Measurements from ENCODE around the gene ZNF281. TPM values are rescaled to one million over a fixed set of nuclear protein-coding genes. Genes with fewer than 3 reads are reported as not detected.

ZNF281 gene
- polyA plus RNA-seq, 2 of the 4 experiments (the other 2 are of a cell fraction), result 33.7 to 39.1 TPM

GRCh38 chr1:200365897-200366426 is 43.9 kb downstream of the ZNF281 start (continued):
- no peak for TF ChIP-seq POLR2AphosphoS2 (conservative IDR thresholded peaks at IDR 0.05; ENCODE audit: low read length)
- TF ChIP-seq SREBF2 (IDR thresholded peaks at IDR 0.05), result no peak
- no peak for TF ChIP-seq TFCP2L1 (CRISPR knock-in tag; IDR thresholded peaks at IDR 0.05)
- TF ChIP-seq MAFK (IDR thresholded peaks at IDR 0.05; ENCODE audit: partially characterized antibody), result no peak

GRCh38 chr1:200364831-200365230 is 45.0 kb downstream of the ZNF281 start:
- Histone ChIP-seq H3K4me1 (peaks cover 83% of the 10 kb centered on the region), H3K27ac (peak overlapping the region; percentile 88 to 95), H3K4me2 (peak overlapping the region; percentile 57), H3K4me3 (no peak overlapping the region), H3K9me3 (no peaks in the 10 kb centered on the region)
- TF ChIP-seq RARB (CRISPR knock-in tag; IDR thresholded peaks at IDR 0.05) (no peak), HOXB13 (CRISPR knock-in tag; IDR thresholded peaks at IDR 0.05; ENCODE audit: low read depth) (no peak), ZNF302 (CRISPR knock-in tag; IDR thresholded peaks at IDR 0.05) (0 out of 2 replicates have a peak, but pooled peaks have one; percentile 6)
- TF ChIP-seq, protein P1, sequence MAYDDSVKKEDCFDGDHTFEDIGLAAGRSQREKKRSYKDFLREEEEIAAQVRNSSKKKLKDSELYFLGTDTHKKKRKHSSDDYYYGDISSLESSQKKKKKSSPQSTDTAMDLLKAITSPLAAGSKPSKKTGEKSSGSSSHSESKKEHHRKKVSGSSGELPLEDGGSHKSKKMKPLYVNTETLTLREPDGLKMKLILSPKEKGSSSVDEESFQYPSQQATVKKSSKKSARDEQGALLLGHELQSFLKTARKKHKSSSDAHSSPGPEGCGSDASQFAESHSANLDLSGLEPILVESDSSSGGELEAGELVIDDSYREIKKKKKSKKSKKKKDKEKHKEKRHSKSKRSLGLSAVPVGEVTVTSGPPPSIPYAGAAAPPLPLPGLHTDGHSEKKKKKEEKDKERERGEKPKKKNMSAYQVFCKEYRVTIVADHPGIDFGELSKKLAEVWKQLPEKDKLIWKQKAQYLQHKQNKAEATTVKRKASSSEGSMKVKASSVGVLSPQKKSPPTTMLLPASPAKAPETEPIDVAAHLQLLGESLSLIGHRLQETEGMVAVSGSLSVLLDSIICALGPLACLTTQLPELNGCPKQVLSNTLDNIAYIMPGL (CRISPR knock-in tag; IDR thresholded peaks at IDR 0.05; ENCODE audit: borderline replicate concordance), result no peak
- ChIA-PET CTCF (interaction anchor here (0.6 to 2.1 kb wide), 8 partner anchors 9 to 126 kb away, joined by 3 to 5 read pairs (median 3); no protein-coding TSS in a partner anchor), POLR2A (interaction anchor here (1.3 kb wide), 1 partner anchor 8 kb away, joined by 5 read pairs; no protein-coding TSS in a partner anchor)
- WGBS (ENCODE audit: missing lambda C conversion rate), result 74% methylated on average over 5 of the region's 5 CpGs
- no peak for DNase-seq (ENCODE audit: low read depth in 1 of 2, low spot score in 1 of 2)
- FAIRE-seq, result no peak
- no peak for ATAC-seq

DNA sequence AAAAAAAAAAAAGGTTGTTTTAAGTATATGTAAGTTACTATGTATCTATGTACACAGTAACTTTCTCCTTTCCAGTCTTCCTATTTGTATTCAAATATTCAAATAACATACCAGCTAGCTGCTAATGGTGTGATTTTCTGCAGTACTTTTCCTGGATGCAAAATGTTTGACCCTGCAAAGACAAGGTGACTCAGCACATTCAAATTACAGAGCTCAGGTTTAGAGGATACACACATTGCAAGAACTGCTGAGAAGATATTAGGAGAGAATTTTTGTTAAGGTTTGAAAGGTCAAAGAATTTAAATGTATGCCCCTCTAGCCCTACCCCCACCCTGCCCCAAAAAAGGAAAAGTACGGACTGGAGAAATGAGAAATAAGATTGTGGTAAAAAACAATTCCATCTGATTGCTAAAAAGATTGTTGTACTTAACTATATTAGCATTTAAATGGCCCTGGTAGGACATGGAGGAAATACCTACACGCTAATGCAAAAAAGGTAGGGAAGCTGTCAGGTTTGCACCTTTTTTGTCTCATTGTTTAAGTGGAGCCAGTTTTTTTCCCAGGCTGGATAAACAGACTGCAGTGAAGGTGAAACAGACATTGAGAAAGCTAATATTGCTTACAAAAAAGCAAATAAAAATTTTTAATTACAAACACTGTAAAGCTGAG is 45.6 kb downstream of the ZNF281 start:
- H3K9me3 ChIP-seq, result no peaks in the 10 kb centered on the region
- H3K4me2 ChIP-seq, result peak overlapping the region; percentile 57
- FAIRE-seq (no peak), DNase-seq (ENCODE audit: low read depth in 1 of 2, low spot score in 1 of 2) (peak in 1 of 2 experiments; percentile 64), ATAC-seq (no peak)
- peak overlapping the region; percentile 88 to 95 for H3K27ac ChIP-seq
- POLR2A ChIA-PET, result interaction anchor here (1.0 to 1.3 kb wide), 2 partner anchors 9 to 16 kb away, joined by 4 to 5 read pairs; no protein-coding TSS in a partner anchor
- WGBS (ENCODE audit: missing lambda C conversion rate), result 19% methylated on average over 2 of the region's 2 CpGs
- CTCF ChIA-PET, result interaction anchor here (0.6 to 2.2 kb wide), 9 partner anchors 8 to 124 kb away, joined by 3 to 8 read pairs (median 5); no protein-coding TSS in a partner anchor
- TF ChIP-seq CBX8 (IDR thresholded peaks at IDR 0.05) (no peak), JUNB (IDR thresholded peaks at IDR 0.05) (no peak), MAFK (IDR thresholded peaks at IDR 0.05; ENCODE audit: partially characterized antibody) (peak; percentile 99), HDAC2 (IDR thresholded peaks at IDR 0.05) (no peak), POLR2A (IDR thresholded peaks at IDR 0.05; ENCODE audit: low read length) (no peak), FOSL2 (IDR thresholded peaks at IDR 0.05) (no peak), FOSL2 (CRISPR knock-in tag; IDR thresholded peaks at IDR 0.05) (peak; percentile 57), NFE2L2 (conservative IDR thresholded peaks at IDR 0.05; ENCODE audit: low read length) (peak; percentile 93), BHLHE40 (IDR thresholded peaks at IDR 0.05; ENCODE audit: low read depth, low read length) (no peak)
- TF ChIP-seq, protein P2, sequence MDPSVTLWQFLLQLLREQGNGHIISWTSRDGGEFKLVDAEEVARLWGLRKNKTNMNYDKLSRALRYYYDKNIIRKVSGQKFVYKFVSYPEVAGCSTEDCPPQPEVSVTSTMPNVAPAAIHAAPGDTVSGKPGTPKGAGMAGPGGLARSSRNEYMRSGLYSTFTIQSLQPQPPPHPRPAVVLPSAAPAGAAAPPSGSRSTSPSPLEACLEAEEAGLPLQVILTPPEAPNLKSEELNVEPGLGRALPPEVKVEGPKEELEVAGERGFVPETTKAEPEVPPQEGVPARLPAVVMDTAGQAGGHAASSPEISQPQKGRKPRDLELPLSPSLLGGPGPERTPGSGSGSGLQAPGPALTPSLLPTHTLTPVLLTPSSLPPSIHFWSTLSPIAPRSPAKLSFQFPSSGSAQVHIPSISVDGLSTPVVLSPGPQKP (IDR thresholded peaks at IDR 0.05; ENCODE audit: low read depth, low read length), result no peak
- peaks cover 81% of the 10 kb centered on the region for H3K4me1 ChIP-seq
- no peak overlapping the region for H3K4me3 ChIP-seq

DNA sequence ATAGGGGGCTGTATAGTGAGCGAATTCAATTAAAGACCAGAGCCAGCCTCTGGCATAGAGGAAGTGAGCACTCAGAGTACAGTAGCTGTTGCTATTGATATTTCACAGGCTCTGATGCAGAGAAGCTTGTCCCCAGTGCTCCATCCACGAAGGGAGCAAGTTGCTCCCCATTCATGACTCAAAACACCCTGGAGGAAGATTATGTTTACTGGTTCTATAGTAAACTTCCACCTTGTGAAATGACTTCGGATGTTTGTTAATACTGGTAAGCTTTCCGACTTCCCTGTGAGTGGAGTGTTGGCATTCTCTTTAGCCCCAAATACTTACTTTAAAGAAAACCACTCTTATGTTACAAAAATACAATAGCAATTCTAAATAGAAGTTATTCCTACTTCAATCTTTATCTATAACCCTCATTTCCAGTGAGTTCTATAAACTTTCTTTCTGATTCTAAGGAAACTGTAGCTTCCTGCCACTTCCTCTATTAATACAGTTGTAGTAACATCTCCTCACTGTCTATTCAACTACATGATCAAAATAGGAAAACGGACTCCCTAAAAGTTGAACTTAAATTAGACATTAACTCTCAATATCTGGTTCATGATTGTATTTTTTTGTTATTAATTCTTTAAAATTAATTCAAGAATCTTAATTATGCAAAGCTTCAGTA is 46.4 kb downstream of the ZNF281 start:
- Histone ChIP-seq H3K9me3 (no peaks in the 10 kb centered on the region), H3K27ac (peak overlapping the region; percentile 82 to 95), H3K4me2 (peak overlapping the region; percentile 57), H3K4me1 (peaks cover 73% of the 10 kb centered on the region), H3K4me3 (no peak overlapping the region)
- POLR2A ChIA-PET, result interaction anchor here (1.0 to 1.3 kb wide), 2 partner anchors 10 to 15 kb away, joined by 4 to 5 read pairs; no protein-coding TSS in a partner anchor
- FAIRE-seq (no peak), ATAC-seq (no peak), DNase-seq (ENCODE audit: low read depth in 1 of 2, low spot score in 1 of 2) (no peak)
- WGBS (ENCODE audit: missing lambda C conversion rate), result 25% methylated on average over 5 of the region's 5 CpGs
- CTCF ChIA-PET, result interaction anchor here (0.5 to 2.2 kb wide), 8 partner anchors 9 to 408 kb away, joined by 3 to 8 read pairs (median 4); no protein-coding TSS in a partner anchor
- TF ChIP-seq PBX3 (IDR thresholded peaks at IDR 0.05) (no peak), FOXS1 (CRISPR knock-in tag; IDR thresholded peaks at IDR 0.05) (no peak), MAFK (IDR thresholded peaks at IDR 0.05; ENCODE audit: partially characterized antibody) (no peak), HOXB13 (CRISPR knock-in tag; IDR thresholded peaks at IDR 0.05; ENCODE audit: low read depth) (no peak), MYC (IDR thresholded peaks at IDR 0.05; ENCODE audit: borderline replicate concordance, low read length) (no peak)
- TF ChIP-seq, protein P3, sequence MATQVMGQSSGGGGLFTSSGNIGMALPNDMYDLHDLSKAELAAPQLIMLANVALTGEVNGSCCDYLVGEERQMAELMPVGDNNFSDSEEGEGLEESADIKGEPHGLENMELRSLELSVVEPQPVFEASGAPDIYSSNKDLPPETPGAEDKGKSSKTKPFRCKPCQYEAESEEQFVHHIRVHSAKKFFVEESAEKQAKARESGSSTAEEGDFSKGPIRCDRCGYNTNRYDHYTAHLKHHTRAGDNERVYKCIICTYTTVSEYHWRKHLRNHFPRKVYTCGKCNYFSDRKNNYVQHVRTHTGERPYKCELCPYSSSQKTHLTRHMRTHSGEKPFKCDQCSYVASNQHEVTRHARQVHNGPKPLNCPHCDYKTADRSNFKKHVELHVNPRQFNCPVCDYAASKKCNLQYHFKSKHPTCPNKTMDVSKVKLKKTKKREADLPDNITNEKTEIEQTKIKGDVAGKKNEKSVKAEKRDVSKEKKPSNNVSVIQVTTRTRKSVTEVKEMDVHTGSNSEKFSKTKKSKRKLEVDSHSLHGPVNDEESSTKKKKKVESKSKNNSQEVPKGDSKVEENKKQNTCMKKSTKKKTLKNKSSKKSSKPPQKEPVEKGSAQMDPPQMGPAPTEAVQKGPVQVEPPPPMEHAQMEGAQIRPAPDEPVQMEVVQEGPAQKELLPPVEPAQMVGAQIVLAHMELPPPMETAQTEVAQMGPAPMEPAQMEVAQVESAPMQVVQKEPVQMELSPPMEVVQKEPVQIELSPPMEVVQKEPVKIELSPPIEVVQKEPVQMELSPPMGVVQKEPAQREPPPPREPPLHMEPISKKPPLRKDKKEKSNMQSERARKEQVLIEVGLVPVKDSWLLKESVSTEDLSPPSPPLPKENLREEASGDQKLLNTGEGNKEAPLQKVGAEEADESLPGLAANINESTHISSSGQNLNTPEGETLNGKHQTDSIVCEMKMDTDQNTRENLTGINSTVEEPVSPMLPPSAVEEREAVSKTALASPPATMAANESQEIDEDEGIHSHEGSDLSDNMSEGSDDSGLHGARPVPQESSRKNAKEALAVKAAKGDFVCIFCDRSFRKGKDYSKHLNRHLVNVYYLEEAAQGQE (IDR thresholded peaks at IDR 0.05), result no peak
- TF ChIP-seq, protein P4, sequence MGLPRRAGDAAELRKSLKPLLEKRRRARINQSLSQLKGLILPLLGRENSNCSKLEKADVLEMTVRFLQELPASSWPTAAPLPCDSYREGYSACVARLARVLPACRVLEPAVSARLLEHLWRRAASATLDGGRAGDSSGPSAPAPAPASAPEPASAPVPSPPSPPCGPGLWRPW (IDR thresholded peaks at IDR 0.05), result no peak

Measured in A549 (cell line).